HEK293 (cell line): ENCODE results near the gene HINFP.

Experiments
- CTCF ChIP-seq: fragments of 450-650 bp; formaldehyde crosslinking; IDR thresholded peaks from 2 replicates; pipeline ENCODE4 v1.5.1; 2016; ENCODE audit warnings: missing biosample characterization, missing genetic modification characterization
- TCF7L2 ChIP-seq: IDR thresholded peaks from 2 replicates; pipeline ENCODE4 v1.6.1; 2011; ENCODE audit warnings: low read depth, mild to moderate bottlenecking, inconsistent platforms, low read length, moderate library complexity, borderline replicate concordance
- ZBTB1 ChIP-seq: fragments of 450-650 bp; formaldehyde crosslinking; IDR thresholded peaks from 2 replicates; pipeline ENCODE4 v1.5.1; 2016; ENCODE audit warnings: missing biosample characterization, missing genetic modification characterization
- ZNF19 ChIP-seq: fragments of 450-650 bp; formaldehyde crosslinking; IDR thresholded peaks from 2 replicates; pipeline ENCODE4; 2016; ENCODE audit warnings: missing biosample characterization, missing genetic modification characterization, low read depth
- ZNF423 ChIP-seq: fragments of 450-650 bp; formaldehyde crosslinking; IDR thresholded peaks from 2 replicates; pipeline ENCODE4 v1.5.1; 2016; ENCODE audit warnings: missing biosample characterization, missing genetic modification characterization
- ZNF548 ChIP-seq: fragments of 450-650 bp; formaldehyde crosslinking; IDR thresholded peaks from 2 replicates; pipeline ENCODE4 v1.5.1; 2016; ENCODE audit warnings: missing biosample characterization, missing genetic modification characterization

GRCh38 chr11:119166368-119167076, 45.1 kb downstream of the HINFP start:
- TF ChIP-seq ZNF548 (tag by site-specific recombination) (no peak), CTCF (tag by site-specific recombination) (no peak), ZNF19 (no peak), ZBTB1 (tag by site-specific recombination) (no peak), TCF7L2 (no peak), ZNF423 (tag by site-specific recombination) (no peak)
